NCI-H510A (cell line): ENCODE measurements around the gene FXYD7.
"Not testable (repeated sequence)": the region's sequence is repeated elsewhere in the genome, so short reads cannot be mapped to it uniquely, and the experiment has no call there.

ENCODE experiments used
- DNase-seq: peaks from one replicate; lab custom pipeline; 2025; lab: John Stamatoyannopoulos, UW

FXYD7 gene

DNA sequence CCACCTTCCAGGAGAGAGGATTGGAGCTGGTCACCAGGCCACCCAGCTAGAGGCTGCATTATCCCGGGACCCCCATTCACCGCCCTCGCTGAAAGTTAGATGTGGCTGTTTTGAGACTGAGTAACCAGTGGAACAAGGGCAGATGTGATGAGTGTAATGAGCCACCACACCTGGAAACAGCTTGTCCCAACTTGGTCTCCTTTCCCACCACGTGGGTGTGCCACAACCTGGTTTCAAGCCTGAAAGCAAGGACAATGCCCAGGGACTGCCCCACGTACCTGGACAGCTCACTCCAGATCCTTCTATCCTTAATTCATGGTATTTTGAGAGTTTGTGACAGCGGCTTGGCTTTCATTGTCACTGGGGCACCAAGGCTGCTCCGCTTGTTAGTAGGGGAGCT lies 15.2 kb upstream of the FXYD7 start:
- no peak for DNase-seq

DNA sequence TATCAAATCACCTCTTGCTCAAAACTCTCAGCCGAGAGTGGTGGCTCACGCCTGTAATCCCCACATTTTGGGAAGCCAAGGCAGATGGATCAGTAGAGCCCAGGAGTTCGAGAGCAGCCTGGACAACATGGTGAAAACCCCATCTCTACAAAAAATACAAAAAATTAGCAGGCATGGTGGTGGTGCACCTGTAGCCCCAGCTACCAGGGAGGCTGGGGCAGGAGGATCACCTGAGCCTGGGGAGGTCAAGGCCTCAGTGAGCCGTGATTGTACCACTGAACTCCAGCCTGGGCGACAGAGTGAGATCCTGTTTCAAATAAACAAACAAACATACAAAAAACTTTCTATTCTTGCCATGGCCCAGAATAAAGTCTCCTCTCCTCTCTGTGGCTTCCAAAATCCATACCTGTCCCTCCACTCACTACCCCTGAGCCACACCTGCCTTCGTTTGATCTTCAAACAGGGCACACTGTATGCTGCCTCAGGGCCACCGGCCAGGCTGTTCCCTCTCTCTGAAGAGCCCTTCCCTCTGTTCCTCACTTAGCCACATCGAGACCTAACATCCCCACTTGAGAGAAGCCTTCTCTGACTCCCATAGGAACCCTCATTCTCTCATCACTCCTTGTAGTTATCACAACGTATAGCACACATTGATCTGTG lies 14.5 kb upstream of the FXYD7 start:
- no peak for DNase-seq

DNA sequence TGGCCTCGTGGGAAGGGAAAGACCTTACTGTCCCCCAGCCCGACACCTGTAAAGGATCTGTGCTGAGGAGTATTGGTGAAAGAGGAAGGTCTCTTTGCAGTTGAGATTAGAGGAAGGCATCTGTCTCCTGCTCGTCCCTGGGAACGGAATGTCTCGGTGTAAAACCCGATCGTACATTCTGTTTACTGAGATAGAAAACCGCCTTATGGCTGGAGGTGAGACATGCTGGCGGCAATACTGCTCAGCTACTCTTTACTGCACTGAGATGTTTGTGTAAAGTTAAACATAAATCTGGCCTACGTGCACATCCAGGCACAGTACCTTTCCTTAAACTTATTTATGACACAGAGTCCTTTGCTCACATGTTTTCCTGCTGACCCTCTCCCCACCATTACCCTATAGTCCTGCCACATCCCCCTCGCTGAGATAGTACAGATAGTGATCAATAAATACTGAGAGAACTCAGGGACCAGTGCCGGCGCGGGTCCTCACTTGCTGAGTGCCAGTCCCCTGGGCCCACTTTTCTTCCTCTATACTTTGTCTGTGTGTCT lies 13.3 kb upstream of the FXYD7 start:
- not testable (repeated sequence) for DNase-seq

DNA sequence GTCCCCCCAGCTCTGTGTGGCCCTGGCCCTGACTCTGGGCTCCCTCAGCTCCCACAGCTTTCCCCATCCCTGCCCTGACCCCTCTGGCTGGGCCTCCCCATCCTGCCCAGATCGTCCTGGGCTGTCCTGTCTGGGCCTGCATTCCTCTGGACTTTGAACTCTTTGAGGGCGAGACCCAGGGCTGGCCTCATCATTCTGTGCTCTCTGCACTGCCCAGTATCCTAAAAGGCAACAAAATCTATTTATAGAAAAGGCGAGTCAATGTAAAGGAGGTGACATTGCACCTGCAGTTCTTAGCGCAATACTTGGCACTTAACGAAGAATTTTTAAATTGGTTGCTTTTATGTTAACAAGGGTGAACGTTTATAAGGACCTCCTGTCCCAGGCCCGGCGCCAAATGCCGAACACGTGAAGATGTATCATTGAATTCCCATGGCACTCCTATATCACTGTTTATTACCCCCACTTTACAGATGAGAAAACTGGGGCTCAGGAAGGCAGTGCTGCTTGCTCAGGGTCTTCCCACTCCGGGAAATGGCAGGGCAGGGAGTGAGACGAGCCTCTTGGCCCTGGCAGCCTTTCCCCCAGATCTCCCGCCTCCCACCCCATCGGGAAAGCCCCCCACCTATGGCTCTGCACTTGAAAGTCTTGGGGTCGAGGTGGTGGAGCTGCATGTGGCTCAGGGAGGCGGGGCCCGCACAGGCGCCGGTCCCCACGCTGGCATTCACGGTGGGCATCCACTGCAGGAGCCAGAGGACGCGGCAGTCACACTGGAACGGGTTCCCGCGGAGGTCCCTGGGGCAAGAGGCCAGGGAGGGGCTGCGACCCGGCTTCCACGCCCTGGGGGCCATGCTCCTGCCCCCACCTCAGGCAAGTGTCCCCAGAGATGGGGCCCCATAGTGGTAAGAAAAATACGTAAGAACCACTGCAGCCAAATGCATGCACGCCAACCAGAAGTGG lies 12.0 kb upstream of the FXYD7 start:
- no peak for DNase-seq

DNA sequence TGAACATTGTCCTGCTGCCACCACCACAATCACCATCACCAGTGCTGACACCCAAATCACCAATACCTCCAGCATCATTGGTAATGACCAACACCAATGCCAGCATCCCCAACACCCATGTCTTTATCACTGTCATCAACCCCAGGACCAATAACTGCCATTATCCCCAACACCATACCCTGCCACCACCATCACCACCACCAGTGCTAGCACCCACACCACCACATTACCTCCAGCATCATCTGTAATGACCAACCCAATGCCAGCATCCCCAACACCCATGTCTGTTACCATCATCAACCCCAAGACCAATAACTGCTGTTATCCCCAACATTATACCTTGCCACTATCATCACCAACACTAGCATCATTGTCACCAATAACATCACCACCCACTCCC lies 10.8 kb upstream of the FXYD7 start:
- DNase-seq = no peak

DNA sequence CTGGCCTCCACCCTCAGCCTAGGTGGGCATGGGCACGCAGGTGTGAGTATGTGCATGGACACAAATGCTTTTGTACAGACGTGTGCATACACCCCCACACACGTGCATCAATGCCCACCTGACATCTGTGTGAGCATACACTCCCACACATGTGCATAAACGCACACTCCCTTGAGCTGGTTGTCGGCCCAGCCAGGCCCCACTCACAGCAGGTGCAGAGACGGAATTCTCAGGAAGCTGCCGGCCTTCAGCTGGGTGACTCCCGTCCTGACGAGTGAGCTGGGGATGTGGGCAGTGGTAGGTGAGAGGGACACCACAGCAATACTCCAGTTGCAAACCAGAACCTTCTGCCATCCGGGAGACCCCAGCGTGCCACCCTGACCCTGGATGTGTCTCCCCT lies 9.2 kb upstream of the FXYD7 start:
- DNase-seq = no peak

DNA sequence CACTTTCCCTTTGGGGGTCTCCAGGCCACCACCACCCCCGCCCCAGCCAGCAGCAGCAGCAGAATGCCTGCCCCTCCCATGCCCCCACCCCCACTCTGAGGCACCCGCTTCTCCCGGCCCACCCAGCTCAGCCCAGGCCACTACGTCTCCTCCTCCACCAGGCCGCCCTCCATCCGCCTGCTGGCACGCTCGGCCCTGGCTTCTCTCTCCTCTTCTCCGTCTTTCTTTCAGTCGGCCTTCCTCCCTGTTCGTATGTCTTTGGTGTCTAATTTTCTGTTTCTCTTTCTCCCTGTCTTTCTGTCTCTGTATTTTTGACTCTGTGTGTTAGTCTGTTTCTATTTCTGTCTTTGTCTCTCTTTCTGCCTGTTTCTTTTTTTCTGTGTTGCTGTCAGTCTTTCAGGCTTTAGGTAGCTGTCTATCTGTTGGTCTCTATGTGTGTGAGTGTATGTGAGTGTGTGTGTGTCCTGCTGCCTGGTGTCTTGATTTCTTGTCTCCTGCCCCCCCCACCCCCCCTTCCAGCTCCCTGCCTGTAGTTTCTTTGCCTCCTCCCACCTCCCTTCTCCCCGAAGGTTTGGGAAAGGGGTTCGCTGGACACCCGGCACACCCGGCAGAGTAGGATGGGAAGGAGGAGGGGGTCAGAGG lies 8.3 kb upstream of the FXYD7 start, which contains the start of gene LGI4:
TSS of gene LGI4 (minus strand) at position 459 of the 642 bp plus-strand sequence. CDS start at position 80, 379 bp downstream.
- no peak for DNase-seq

DNA sequence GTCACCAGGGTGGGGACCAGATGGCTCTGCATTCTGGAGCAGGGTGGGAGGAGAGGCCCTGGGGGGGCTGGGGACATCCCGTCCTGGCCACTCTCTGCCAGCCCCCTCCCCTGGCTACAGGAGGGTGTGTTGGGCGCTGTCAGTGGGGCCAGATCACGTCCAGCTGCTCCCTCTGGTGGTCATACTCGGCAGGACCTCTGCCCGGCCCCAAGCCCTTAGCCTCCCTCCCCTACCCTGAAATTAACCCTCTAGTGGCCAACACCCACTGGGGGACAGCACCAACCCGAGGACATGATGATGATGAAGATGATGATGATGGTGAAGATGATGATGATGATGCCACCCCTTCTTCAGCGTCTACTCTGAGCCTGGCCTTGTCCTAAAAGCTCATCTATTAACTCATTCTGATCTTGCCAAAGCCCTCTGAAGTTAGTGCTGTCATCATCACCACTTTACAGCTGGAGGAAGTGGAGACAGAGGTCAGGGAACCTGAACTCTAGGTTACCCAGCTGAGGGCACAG lies 7.6 kb upstream of the FXYD7 start:
- DNase-seq = no peak

DNA sequence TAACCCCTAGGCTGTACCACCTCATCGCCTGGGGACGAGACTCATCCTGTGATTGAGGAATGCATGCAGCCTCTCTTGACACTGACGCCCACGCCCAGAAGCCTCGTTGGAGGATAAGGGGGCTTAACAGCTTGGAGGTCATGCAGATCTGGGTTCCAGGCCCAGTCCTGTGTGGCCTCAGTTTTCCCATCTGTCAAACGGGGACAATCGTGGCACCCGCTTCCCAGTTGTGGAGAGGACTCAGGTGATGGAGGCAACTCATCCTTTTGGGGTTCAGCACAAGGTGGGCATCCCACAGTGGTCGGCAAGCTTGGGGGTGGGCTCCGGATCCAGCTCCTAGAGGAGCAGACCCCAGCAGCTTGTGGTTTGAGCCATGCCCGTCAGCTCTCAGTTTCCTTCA lies 6.8 kb upstream of the FXYD7 start:
- no peak for DNase-seq

DNA sequence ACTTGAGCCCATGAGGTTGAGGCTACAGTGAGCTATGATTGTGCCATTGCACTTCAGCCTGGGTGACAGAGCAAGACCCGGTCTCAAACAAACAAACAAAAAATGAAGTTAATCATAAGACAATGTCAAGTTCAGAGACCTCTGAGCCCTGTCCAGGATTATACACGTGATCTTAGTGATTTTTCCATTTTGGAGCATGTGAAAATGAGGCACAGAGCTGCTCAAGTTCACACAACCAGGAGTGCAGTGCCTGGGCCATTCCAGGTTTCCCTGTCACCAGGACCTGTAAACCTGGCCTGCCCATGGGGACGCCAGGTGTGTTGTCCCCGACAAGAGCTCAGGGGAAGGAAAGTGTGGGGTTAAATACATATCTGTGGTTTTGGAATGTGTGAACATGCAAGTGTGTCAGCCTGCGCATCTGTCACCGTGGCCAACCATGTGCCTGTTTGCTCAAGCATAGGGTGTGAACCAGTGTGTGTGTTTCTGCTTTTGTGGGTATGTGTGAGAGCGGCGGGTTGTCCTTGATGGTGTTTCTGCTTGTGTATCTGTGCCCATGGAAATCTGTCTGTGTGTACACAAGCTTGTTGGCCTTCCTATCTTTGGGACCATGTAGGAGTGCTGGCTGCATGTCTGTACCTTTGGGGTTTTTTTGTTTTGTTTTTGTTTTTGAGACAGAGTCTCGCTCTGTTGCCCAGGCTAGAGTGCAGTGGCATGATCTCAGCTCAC lies 5.9 kb upstream of the FXYD7 start:
- no peak for DNase-seq

DNA sequence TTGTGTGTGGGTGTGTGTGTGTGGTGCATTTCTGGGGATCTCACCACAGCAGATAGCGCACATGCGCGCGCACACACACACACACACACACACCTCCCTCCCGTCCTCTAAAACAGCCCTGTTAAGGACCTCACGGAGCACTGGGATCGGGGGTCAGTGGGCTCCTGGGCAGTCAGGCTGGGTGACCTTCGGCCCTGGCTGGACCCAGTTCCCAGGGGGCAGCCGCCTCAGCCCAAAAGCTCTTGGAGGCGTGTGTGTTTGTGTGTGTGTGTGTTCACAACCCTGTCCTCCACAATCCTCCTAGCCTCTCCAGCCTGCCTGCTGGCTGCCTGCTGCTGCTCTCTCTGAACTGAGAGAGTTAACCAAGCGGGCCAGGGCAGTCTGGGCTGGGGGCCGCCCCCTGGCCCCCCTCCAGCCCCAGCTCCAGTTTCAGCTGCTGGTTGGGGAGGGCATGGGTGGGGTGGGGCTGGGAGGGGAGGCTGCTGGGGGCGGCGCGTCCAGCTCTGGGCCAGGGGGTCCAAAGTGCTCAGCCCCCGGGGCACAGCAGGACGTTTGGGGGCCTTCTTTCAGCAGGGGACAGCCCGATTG lies 4.7 kb upstream of the FXYD7 start, which contains the start of gene FXYD1:
TSS of gene FXYD1 (plus strand) at position 520 of the 588 bp plus-strand sequence. CDS start 1,256 bp downstream, outside the sequence.
- no peak for DNase-seq

DNA sequence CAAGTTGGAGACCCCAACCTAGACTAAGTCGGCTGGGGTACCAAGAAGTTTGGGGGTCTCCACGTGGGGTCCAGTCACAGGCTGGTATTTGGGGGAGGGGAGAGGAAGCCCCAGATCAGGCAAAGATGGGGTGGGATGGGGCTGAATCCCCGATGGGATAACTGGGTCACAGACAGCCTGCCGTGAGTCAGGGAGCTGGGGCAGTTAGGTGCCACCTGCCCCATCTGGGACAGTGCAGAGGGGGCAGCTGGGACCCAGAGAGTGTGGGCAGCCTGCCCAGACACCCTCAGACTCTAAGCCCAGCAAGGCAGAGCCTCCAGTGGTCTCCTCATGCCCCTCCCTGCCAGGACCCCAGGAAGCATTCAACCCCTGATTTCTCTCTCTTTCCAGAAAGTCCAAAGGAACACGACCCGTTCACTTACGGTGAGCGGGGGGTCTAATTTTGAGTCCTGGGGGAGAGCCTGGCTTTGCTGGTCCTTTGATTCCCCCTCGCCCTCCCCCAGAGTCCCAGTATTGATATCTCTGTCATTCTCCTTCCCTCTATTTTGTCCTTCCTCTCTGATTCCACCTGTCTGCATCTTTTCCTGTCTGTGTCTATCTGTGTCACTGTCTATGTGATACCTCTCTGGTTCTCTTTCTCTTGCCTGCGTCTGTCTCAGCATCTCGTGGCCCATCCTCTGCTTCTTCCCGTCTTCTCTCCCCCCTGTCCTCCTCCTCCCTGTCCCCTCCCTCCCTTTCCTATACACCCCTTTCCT lies 2.7 kb upstream of the FXYD7 start:
- no peak for DNase-seq

DNA sequence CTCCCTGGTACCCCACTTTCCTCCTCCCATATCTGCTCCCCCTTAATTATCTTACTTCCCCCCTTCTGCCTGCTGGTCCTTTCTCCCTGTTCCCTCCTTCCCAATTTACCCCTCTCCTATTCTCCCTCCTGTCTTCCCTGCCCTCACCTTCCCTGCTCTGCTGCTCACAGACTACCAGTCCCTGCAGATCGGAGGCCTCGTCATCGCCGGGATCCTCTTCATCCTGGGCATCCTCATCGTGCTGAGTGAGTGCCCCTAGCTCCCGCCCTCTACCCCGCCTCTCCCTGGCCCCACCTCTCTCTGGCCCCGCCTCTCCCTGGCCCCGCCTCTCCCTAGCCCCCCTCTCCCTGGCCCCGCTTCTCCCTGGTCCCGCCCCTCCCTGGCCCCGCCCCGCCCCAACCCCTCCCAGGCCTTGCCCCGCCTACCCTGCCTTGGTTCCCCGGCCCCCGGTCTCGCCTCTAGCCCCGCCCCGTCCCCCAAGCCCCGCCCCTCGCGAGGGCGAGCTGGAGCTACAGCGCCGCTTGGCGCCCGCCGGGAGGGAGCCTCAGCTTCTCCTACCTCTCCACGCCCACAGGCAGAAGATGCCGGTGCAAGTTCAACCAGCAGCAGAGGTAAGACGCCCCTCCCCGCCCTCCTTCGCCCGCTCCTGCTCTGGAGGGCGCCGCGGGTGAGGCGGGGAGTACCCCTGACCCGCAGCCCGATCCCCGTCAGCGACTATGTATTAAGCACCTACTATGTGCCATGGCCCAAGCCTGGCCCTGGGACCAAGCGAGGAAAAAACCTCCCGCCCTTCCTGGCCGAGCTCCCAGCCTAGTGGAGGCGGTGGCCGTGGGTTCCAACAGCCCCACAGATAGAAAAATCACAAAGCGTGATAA lies 1.9 kb upstream of the FXYD7 start:
- no peak for DNase-seq

DNA sequence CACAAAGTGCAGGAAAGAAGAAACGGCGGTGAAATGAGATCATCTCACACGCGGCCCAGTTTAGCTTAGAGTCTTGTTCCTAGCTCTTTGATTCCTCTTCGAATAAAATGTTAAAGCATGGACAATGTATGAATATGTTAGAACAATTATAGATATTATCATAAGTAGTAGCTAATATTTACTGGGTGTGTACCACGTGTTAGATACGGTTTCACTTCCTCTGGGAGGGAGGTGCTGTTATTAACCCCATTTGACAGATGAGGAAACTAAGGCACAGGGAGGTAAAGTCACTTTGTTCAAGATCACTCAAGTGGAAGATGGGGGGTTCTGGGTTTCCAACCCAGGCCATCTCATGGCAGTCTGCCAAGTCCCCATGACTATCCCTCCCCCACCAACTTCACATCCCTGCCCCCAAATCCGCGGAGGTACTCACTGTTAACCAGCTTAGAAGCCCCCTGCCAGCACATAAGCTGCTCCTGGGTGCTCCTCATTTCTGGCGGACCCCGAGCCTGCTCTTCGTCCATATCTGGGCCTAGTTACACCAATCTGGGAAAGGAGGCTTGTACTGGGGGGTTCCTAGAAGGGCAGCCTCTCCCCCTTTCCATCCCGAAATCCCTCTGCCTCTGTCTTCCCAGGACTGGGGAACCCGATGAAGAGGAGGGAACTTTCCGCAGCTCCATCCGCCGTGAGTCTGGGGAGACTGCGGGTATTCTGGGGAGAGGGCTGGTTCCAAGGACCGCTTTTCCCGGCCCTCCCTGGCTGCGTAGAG lies 1.0 kb upstream of the FXYD7 start:
- no peak for DNase-seq

DNA sequence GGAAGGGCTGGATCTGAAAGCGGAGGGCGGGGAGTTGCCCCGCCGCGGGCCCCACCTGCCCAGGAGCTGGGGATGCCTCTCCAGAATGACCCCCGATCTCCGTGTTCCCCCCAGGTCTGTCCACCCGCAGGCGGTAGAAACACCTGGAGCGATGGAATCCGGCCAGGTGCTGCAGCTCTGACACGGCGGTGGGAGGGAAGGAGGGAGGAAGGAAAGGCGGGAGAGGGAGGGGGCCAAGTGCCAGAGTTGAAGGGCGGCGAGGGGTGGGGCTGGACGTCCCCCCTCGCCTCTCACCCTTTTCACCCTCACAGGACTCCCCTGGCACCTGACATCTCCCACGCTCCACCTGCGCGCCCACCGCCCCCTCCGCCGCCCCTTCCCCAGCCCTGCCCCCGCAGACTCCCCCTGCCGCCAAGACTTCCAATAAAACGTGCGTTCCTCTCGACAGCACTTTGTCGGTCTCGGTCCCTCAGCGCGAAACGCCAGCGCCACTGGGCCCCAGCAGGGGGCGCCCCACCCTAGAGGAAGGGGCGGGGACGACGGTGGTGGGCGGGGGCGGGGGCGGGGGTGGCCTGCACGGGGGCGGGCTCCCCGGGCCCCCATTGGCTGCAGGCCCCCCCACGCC lies 337 bp upstream of the FXYD7 start:
- DNase-seq = no peak

DNA sequence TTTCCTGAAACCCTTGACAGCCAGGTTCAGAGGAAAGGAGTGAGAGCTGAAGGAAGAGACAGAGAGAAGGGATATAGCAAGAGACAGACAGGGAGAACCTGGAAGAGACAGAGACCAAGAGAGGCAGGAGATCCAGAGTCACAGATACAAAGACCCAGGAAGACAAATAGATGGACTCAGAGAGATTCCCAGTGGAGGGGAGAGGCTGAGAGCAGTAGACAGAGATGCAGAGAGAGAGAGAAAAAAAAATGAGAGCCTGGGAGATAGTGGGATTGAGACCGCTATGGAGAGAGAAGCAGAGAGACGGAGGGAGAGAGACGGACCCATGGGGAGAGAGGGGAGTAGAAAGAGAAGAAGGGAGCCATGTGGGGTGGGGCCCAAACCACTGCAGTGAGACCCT lies 763 bp downstream of the FXYD7 start:
- no peak for DNase-seq

DNA sequence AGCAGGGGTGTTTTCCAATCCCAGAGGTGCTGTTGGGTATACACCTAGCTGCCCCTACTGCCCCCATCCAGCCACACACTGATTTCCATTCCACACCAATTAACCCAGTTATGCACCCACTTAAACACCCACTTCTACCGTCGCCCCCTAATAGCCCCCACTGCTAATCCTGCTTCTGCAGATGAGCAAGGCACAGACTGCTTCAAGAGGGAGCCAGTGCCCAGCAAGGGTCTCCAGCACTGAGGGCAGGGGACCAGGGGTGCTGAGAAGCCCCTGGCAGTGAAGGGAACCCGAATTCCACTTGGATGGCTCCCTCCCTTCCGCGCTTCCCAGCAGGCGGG lies 1.2 kb downstream of the FXYD7 start:
- no peak for DNase-seq
